ENCODE data around the gene GRAP2. TPM values are rescaled to one million over a fixed set of nuclear protein-coding genes. Genes with fewer than 3 reads are reported as not detected.

The GRAP2 gene
- total RNA-seq, 4 donors from 2014 or later: 1.4 to 5.8 (median 3.9) TPM

DNA sequence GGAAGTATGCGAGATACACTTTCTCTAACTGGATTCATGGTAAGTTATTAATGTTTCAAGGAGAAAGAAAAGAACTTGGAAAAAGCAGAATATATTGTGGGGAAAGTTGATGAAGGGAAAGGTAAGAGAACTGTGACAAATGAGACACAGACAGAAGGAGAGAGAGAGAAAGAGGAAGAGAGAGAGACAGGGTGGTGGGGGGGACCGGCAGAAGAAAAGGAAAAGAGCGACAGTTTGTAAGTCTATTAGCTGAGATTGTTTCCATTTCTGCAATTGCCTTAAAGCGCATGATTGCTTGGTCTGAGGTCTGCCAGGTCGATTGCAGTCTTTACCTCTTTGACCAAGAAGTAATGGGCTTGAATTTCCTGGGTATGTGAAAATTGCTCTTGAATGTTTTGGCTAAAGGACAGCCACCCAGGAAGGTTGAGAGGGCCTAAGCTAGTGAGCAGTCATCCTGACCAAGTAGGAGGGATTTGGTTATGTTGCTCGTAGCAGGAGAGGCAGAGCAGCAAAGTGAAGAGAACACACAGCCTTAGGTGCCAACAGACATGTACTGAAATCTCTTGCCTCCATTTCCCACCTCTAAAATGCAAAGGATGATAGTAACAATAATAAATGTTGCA lies 35.8 kb downstream of the GRAP2 start:
- no peaks in the 10 kb centered on the region for H3K9me3 ChIP-seq
- intact Hi-C loops (cut with DNase I): no loop called here
- H3K36me3 ChIP-seq: no peaks in the 10 kb centered on the region
- TF ChIP-seq, protein P1, sequence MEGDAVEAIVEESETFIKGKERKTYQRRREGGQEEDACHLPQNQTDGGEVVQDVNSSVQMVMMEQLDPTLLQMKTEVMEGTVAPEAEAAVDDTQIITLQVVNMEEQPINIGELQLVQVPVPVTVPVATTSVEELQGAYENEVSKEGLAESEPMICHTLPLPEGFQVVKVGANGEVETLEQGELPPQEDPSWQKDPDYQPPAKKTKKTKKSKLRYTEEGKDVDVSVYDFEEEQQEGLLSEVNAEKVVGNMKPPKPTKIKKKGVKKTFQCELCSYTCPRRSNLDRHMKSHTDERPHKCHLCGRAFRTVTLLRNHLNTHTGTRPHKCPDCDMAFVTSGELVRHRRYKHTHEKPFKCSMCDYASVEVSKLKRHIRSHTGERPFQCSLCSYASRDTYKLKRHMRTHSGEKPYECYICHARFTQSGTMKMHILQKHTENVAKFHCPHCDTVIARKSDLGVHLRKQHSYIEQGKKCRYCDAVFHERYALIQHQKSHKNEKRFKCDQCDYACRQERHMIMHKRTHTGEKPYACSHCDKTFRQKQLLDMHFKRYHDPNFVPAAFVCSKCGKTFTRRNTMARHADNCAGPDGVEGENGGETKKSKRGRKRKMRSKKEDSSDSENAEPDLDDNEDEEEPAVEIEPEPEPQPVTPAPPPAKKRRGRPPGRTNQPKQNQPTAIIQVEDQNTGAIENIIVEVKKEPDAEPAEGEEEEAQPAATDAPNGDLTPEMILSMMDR (IDR thresholded peaks at IDR 0.05): no peak
- TF ChIP-seq POLR2A (IDR thresholded peaks at IDR 0.05; ENCODE audit: low read depth) (no peak), EP300 (IDR thresholded peaks at IDR 0.05) (no peak), POLR2AphosphoS5 (IDR thresholded peaks at IDR 0.05) (no peak)
- H3K27me3 ChIP-seq: peaks cover 0 to 41% (median 0%) of the 10 kb centered on the region in 4 donors
- WGBS: 74% methylated on average over 6 of the region's 6 CpGs
- H3K4me1 ChIP-seq: no peaks in the 10 kb centered on the region
- H3K27ac ChIP-seq (replicated peaks in 1 of 4): no peak overlapping the region
- H3K4me3 ChIP-seq: no peak overlapping the region
- no peak for DNase-seq (ENCODE audit: extremely low spot score)

DNA sequence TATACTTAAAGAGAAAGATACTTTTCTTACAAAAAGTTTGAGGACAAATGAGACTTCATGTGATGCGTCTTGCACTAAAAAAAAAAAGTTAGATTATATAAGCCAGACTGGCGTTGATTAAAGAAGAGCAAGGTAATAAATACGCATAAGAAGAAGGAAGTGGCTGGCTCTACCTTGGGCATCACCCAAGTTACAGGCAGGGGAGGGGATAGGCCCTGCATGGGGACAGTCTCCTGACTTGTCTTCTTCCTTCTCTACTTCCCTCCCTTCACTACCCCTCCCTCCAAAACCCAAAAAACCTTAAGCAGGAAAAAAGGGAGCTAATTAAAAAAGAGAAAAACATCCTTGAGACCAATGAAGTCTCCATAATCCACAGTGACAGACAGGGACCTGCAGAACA lies 37.0 kb downstream of the GRAP2 start:
- Histone ChIP-seq H3K4me3 (no peak overlapping the region), H3K36me3 (no peaks in the 10 kb centered on the region), H3K9me3 (no peaks in the 10 kb centered on the region), H3K27me3 (peaks cover 0 to 29% (median 0%) of the 10 kb centered on the region in 4 donors), H3K4me1 (no peaks in the 10 kb centered on the region), H3K27ac (replicated peaks in 1 of 4) (no peak overlapping the region)
- DNase-seq (ENCODE audit: extremely low spot score): no peak
- intact Hi-C loops (cut with DNase I): no loop called here
- TF ChIP-seq EP300 (IDR thresholded peaks at IDR 0.05): no peak
- TF ChIP-seq POLR2AphosphoS5 (IDR thresholded peaks at IDR 0.05): no peak
- TF ChIP-seq, protein P1 (IDR thresholded peaks at IDR 0.05): no peak
- TF ChIP-seq POLR2A (IDR thresholded peaks at IDR 0.05; ENCODE audit: low read depth): no peak
- WGBS: 84% methylated on average over 3 of the region's 3 CpGs

DNA sequence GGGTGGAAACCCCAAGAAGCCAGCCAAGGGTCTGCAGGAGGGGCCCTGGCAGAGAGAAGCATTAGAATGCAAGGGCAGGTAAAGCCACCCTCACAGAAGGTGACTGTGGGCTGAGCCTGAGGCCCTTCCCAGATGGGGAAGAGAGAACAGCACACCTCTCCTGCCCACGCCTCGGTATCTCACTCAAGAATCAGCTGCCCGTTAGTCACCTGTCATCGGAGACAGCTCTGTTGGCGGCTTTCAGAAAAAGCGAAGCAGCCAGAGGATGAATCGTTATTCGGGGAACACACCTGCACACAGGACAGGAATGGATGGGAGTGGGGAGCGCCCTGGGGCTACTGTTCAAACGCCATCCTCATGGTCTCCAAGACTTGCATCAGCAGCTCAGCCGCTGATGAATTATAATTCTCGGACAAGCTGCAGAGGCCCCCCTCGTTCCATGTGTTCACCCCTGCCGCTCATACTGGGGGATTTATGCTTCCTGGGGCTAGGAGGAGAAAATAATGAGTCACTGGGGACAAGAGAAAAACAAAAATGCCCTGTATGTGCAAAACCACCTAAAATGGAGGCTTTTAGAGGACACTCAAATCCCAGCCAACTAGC lies 37.7 kb downstream of the GRAP2 start:
- WGBS: 83% methylated on average over 14 of the region's 14 CpGs
- intact Hi-C loops (cut with DNase I): no loop called here

DNA sequence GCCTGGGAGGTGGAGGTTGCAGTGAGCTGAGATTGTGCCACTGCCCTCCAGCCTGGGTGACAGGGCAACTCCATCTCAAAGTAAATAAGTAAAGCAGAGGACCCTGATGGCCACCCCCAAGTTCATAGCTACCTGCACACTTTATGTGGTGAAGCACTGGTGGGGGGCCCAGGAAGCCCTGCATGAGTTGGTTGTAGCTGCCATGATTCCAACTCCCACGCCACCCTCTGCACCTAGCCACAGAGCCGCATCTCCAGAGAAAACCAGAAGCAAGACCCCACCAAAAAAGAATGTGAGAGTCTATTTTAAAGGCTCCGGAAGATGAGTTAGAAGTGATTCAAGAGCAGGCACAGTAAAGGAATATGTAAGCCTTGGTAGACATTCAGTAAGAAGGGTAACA lies 38.9 kb downstream of the GRAP2 start:
- no peak overlapping the region for H3K4me3 ChIP-seq
- peaks cover 0 to 21% (median 0%) of the 10 kb centered on the region in 4 donors for H3K27me3 ChIP-seq
- H3K9me3 ChIP-seq: no peaks in the 10 kb centered on the region
- intact Hi-C loops (cut with DNase I): no loop called here
- H3K36me3 ChIP-seq: no peaks in the 10 kb centered on the region
- H3K27ac ChIP-seq (replicated peaks in 1 of 4): no peak overlapping the region
- TF ChIP-seq POLR2A (IDR thresholded peaks at IDR 0.05; ENCODE audit: low read depth): no peak
- TF ChIP-seq, protein P1 (IDR thresholded peaks at IDR 0.05): no peak
- no peak for TF ChIP-seq EP300 (IDR thresholded peaks at IDR 0.05)
- no peak for TF ChIP-seq POLR2AphosphoS5 (IDR thresholded peaks at IDR 0.05)
- 100% methylated on average over 3 of the region's 3 CpGs for WGBS
- no peaks in the 10 kb centered on the region for H3K4me1 ChIP-seq
- no peak for DNase-seq (ENCODE audit: extremely low spot score)

More for the DNA sequence above, 37.7 kb downstream of the GRAP2 start:
- no peak for TF ChIP-seq POLR2AphosphoS5 (IDR thresholded peaks at IDR 0.05)
- TF ChIP-seq, protein P1 (IDR thresholded peaks at IDR 0.05): no peak
- no peak for TF ChIP-seq POLR2A (IDR thresholded peaks at IDR 0.05; ENCODE audit: low read depth)
- TF ChIP-seq EP300 (IDR thresholded peaks at IDR 0.05): no peak
- H3K27ac ChIP-seq (replicated peaks in 1 of 4): no peak overlapping the region
- no peaks in the 10 kb centered on the region for H3K36me3 ChIP-seq
- no peaks in the 10 kb centered on the region for H3K9me3 ChIP-seq
- H3K4me3 ChIP-seq: no peak overlapping the region
- no peaks in the 10 kb centered on the region for H3K4me1 ChIP-seq
- DNase-seq (ENCODE audit: extremely low spot score): no peak
- peaks cover 0 to 24% (median 0%) of the 10 kb centered on the region in 4 donors for H3K27me3 ChIP-seq

Measured in esophagus muscularis mucosa (tissue), 4 donors.